ENCODE measurements around the gene PLA2G2C. TPM values are rescaled to one million over a fixed set of nuclear protein-coding genes. Genes with fewer than 3 reads are reported as not detected.

PLA2G2C gene
- total RNA-seq, 4 donors from 2014 or later = not detected

DNA sequence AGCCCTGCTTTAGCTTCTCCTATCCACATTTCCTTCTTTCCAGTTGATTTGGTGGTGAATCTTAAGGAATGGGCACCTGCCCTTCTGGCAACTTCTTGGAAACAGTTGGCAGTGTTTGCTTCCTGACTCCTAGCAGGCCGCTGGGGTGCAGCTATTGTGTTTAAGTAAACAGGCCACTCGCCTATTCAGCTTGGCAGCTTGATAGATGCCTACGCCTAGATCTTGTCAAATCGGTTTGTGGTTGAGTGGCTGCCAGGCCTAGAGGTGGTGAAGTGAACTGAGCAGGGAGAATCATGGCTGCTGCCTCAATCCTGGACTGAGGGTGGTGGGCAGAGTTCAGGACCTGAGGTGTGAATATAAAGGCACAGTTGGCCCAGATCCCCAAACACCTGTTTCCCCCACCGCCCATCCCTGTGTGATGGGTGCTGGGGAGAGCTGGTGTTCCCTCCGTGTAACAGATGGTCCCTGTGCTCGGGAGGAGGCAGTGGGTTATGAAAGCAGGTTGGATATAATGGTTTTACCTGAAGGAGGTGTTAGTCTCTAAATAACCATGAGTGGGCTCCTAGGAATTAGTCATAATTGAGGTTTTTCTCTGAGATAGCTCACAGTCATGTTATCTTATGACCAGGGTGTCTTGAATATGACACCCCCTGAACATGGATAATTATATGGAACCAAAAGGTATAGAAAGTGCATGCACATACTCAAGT is 940 bp upstream of the PLA2G2C start:
- no peak for DNase-seq (ENCODE audit: low spot score in 2 of 2)
- H3K4me3 ChIP-seq = no peak overlapping the region
- no peak for TF ChIP-seq POLR2A (IDR thresholded peaks at IDR 0.05)
- no peak for TF ChIP-seq EP300 (IDR thresholded peaks at IDR 0.05)
- TF ChIP-seq, protein P1, sequence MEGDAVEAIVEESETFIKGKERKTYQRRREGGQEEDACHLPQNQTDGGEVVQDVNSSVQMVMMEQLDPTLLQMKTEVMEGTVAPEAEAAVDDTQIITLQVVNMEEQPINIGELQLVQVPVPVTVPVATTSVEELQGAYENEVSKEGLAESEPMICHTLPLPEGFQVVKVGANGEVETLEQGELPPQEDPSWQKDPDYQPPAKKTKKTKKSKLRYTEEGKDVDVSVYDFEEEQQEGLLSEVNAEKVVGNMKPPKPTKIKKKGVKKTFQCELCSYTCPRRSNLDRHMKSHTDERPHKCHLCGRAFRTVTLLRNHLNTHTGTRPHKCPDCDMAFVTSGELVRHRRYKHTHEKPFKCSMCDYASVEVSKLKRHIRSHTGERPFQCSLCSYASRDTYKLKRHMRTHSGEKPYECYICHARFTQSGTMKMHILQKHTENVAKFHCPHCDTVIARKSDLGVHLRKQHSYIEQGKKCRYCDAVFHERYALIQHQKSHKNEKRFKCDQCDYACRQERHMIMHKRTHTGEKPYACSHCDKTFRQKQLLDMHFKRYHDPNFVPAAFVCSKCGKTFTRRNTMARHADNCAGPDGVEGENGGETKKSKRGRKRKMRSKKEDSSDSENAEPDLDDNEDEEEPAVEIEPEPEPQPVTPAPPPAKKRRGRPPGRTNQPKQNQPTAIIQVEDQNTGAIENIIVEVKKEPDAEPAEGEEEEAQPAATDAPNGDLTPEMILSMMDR (IDR thresholded peaks at IDR 0.05) = no peak
- no peaks in the 10 kb centered on the region for H3K9me3 ChIP-seq
- WGBS, 2 donors = 61 to 73% methylated on average over 7 of the region's 7 CpGs
- H3K27ac ChIP-seq = no peak overlapping the region
- peaks cover 0 to 10% (median 3%) of the 10 kb centered on the region in 4 donors for H3K4me1 ChIP-seq
- no peaks in the 10 kb centered on the region for H3K36me3 ChIP-seq
- H3K27me3 ChIP-seq = peaks cover 0 to 74% of the 10 kb centered on the region in 2 donors

DNA sequence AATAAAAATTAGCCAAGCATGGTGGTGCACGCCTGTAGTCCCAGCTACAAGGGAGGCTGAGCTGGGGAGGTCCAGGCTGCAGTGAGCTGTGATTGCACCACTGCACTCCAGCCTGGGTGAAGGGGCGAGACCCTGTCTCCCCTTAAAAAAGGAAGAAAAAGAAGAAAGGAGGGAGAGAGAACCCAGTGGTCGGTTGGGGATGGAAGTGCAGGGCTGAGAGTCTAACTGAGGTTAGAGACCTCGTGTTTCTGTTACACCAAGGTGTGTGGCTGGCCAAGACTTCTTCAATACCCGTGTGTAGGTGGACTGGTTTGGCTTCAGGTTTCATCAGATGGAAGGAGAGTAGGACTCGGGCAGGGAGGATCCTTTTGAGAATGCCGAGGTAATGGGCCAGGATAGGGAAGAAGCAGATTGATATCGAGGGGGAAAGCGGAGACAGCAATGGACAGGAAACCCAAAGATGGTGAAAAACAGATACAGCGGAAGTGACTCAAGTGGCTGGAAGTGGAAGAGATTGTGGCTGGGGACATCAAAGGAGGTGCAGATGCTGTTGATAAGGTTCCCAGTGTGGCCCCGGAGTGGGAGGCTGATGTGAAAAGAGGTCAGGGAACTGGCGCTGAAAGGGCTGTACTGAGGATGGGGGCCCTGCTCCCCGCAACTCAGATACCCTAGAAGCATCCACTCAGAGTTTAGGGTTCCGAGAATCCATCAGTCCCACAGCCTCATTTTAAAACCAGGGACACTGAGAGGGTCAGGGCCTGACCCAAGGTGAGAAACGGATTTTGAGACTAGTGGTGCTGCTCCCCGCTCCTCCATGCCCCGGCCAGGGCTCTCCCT is 1.1 kb downstream of the PLA2G2C start:
- peaks cover 0 to 10% (median 3%) of the 10 kb centered on the region in 4 donors for H3K4me1 ChIP-seq
- H3K36me3 ChIP-seq = no peaks in the 10 kb centered on the region
- H3K27me3 ChIP-seq = peaks cover 0 to 63% of the 10 kb centered on the region in 2 donors
- peak overlapping the region in 2 of 4 donors; percentile 35 to 38 for H3K4me3 ChIP-seq
- TF ChIP-seq, protein P1 (IDR thresholded peaks at IDR 0.05) = no peak
- TF ChIP-seq EP300 (IDR thresholded peaks at IDR 0.05) (no peak), POLR2A (IDR thresholded peaks at IDR 0.05) (no peak)
- no peak for DNase-seq (ENCODE audit: low spot score in 2 of 2)
- no peaks in the 10 kb centered on the region for H3K9me3 ChIP-seq
- WGBS, 2 donors = 56 to 67% methylated on average over 17 of the region's 17 CpGs
- no peak overlapping the region for H3K27ac ChIP-seq

DNA sequence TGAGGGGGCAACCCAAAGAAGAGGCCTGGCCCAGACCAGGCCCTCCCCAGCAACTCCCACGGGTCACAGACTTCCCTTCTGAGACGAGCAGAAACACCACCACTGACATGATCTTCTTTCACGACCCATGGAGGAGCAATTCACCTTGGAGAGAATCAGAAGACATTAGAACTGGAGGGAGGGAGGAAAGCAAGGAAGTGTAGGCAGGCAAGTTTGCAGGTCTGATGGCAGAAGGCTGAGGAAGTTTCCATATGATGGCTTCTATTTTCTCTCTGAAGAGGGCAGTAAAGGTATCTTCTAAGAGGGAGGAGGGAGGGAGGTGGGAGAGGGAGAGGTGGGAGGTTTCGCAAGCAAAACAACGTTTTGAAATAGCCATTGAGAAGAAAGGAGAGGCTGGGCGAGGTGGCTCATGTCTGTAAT is 1.8 kb downstream of the PLA2G2C start:
- no peak for TF ChIP-seq POLR2A (IDR thresholded peaks at IDR 0.05)
- TF ChIP-seq, protein P1 (IDR thresholded peaks at IDR 0.05) = no peak
- TF ChIP-seq EP300 (IDR thresholded peaks at IDR 0.05) = no peak
- H3K9me3 ChIP-seq = no peaks in the 10 kb centered on the region
- DNase-seq (ENCODE audit: low spot score in 2 of 2) = no peak
- WGBS, 2 donors = 59 to 61% methylated on average over 6 of the region's 6 CpGs
- no peak overlapping the region for H3K4me3 ChIP-seq
- no peaks in the 10 kb centered on the region for H3K36me3 ChIP-seq
- no peak overlapping the region for H3K27ac ChIP-seq
- peaks cover 0 to 10% (median 3%) of the 10 kb centered on the region in 4 donors for H3K4me1 ChIP-seq
- peaks cover 0 to 59% of the 10 kb centered on the region in 2 donors for H3K27me3 ChIP-seq

DNA sequence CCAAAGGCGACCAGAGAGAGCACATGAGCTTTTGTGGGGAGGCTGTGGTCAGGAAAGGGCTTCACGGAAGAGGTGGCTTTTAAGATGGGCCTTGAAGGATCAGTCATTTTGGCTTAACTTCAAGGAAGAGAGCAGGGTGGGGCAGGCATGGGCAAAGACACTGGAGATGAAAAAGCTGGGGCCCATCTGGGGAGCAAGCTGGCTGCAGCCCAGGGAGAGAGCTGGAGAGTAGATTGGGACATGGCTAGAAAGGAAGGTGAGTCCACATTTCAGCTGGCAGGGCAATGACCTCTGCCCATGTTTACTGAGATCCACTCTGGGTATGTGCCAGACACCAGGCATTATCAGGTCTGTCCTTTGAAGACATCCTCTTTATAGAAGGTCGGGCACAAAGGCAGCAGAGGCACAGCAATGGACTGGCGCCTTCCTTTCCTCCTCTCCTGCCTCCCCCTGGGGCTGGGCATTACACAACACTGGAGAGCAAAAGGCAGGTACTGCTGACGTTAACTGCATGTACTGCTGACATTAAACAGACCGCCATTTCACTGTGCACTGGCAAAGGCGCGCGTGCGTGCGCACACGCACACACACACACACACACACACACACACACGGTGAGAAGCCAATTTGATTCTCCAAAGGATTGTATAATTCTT is 2.6 kb downstream of the PLA2G2C start:
- Histone ChIP-seq H3K27ac (no peak overlapping the region), H3K4me3 (no peak overlapping the region), H3K4me1 (peaks cover 0 to 10% (median 3%) of the 10 kb centered on the region in 4 donors), H3K9me3 (no peaks in the 10 kb centered on the region), H3K36me3 (no peaks in the 10 kb centered on the region), H3K27me3 (peaks cover 0 to 53% of the 10 kb centered on the region in 2 donors)
- no peak for TF ChIP-seq EP300 (IDR thresholded peaks at IDR 0.05)
- TF ChIP-seq, protein P1 (IDR thresholded peaks at IDR 0.05) = no peak
- TF ChIP-seq POLR2A (IDR thresholded peaks at IDR 0.05) = no peak
- 78 to 84% methylated on average over 13 of the region's 13 CpGs for WGBS, 2 donors
- no peak for DNase-seq (ENCODE audit: low spot score in 2 of 2)
